ENCODE measurements around the gene NUBPL.
"Not testable (repeated sequence)": the region's sequence is repeated elsewhere in the genome, so short reads cannot be mapped to it uniquely, and the experiment has no call there.

NUBPL gene

GRCh38 chr14:31678421-31679249, 117.4 kb downstream of the NUBPL start:
- DNase-seq = no peak

GRCh38 chr14:31682768-31683167, 121.6 kb downstream of the NUBPL start:
- no peak for DNase-seq

DNA sequence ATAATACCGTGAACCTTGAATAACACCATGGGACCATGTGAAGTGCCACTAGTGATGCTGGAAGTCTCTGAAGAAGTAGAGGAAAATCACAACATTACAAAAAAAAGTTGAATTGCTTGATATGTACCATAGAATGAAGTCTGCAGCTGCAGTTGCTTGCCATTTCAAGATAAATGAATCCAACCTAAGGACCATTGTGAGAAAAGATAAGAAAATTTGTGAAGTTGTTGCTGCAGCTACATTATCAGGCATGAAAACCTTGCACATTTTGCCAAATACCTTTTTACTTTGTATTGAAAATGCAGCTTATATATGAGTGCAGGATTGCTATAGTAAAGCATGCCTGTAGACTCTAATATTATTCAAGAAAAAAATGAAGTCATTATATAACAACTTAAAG, 126.5 kb downstream of the NUBPL start:
- no peak for DNase-seq

GRCh38 chr14:31690056-31690455, 128.9 kb downstream of the NUBPL start:
- DNase-seq = no peak

DNA sequence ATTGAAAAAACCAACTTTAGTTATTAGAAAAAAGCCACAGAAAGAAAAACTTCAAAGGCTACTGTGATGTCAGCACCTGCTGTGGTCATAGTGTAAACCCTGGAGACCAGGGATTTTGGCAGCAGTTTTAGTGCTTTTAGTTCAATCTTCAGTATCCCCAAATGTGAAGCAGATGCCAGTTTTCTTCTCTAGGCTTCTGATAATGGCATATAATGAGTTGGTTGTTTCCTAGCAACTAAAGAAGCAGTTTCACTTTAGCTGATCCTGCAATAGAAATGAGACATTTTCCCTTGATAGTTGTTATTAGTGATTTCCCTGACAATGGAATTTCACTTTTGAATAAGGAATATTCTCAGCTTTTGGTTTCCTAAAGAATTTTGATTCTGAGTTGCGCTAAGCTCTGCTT, 131.2 kb downstream of the NUBPL start:
- DNase-seq = no peak

DNA sequence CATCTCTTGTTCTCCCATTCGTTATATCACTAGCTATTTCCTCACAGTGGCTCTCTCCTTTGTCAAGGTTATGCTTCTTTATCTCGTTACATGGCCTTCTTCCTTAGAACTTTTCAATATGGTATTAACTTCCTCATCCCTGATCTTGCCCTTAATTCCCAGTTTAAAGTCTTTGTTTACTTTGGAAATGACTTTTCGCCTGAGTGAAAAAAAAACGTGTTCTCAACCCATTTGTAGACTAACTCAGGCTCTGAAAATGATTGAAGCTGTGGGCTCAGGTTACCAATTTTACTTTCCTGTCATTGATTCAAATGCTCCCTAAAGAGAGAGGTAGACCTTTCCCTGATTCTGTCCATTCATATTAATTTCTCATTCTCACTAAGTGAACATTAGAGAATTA, 135.2 kb downstream of the NUBPL start:
- no peak for DNase-seq

DNA sequence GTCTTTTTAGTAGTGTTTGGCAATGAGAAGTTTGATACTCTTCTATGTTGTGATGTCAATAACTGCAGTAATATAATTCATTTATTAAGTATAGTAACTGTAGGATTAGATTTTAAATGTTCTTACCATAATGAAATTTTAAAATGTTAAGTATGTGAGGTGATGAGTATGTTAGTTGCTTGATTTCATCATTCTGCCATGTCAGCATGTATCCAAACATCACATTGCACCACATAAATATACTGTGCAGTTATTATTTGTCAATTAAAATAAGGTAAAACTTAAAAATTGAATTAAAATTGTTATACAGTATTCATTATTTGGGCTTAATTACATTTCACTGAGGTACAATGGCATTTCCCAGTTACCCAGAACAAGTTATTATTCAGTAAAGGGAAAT, 138.6 kb downstream of the NUBPL start:
- DNase-seq = no peak

GRCh38 chr14:31700282-31701074, 139.3 kb downstream of the NUBPL start:
- DNase-seq = no peak

- DNase-seq = no peak
Measured at GRCh38 chr14:31702130-31702529, 140.9 kb downstream of the NUBPL start.

DNA sequence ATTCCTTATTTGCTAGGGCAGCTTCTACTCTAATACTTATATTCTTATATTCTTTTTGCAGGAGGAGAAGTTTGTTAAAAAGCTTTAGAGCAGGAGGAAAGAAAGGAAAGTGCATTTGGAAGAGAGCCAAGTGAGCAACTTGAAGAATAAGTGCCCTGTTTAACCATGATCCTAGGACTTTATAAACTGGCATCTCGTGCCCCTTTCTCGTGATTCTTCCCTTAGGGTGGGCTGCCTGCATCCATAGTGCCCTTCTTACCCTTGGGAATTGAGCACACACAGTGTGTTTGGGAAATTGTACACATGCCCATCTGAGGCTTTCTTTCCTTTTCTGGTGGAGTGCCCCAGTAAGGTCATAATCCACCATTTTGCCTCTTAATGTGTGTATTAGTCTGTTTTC, 141.9 kb downstream of the NUBPL start:
- DNase-seq = no peak

DNA sequence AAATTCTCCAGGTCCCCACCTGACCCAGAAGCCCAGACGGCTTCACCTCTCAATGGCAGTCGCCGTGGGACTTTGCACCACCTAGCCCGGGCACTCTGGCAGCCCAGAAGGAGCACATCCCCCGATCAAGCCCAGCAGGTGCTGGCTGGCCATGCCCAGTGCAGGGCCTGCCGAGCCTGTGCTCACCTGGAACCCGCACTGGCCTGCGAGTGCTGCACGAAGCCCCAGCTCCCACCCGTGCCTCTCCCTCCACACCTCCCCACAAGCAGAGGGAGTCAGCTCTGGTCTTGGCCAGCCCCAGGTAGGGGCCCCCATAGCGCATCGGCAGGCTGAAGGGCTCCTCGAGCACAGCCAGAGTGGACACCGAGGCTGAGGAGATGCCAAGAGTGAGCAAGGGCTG, 144.5 kb downstream of the NUBPL start:
- DNase-seq = no peak

DNA sequence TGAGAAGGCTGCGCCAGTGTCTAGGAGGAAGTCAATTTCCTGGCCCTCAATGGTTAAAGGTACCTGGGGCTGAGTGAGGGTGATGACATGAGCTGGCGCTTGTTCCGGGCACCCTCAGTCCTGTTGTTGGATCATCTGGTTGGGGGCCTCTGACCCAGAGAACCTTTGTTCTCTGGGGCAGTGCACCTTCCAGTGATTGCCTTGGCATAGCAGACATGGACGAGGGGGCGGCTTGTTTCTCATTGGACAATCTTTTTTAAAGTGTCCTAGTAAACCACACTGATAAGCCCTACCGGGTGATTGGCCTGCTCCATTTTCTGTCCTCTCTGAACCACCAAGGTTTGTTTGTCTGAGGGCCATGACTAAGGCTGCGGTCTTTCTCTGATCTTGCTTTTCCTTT, 147.5 kb downstream of the NUBPL start:
- DNase-seq = not testable (repeated sequence)

- no peak for DNase-seq
Measured at GRCh38 chr14:31712244-31713127, 151.3 kb downstream of the NUBPL start.

- no peak for DNase-seq
Measured at GRCh38 chr14:31716208-31716607, 155.0 kb downstream of the NUBPL start.

- DNase-seq = no peak
Measured at GRCh38 chr14:31717294-31718085, 156.3 kb downstream of the NUBPL start.

DNA sequence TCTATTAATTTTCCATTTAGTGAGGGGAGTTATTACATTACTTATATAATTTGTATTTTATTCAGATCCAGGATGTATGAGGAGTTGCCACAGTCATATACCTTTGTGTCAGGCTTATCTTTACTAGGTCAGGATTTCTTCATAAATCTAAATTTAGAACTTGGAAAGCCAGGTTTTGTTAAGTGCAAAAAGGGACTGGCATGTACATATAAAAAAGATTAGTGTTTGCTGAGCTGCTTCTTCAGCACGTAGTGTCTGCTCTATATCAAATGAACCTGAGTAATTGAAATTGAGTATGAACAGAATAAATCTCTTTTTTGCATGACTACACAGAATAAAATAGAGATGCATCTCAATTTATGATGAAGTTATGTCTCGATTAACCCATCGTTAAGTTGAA, 157.4 kb downstream of the NUBPL start:
- DNase-seq = no peak

- DNase-seq = no peak
Measured at GRCh38 chr14:31718985-31719384, 157.8 kb downstream of the NUBPL start.

GRCh38 chr14:31726337-31726736, 165.1 kb downstream of the NUBPL start:
- DNase-seq = no peak

GRCh38 chr14:31727797-31728196, 166.6 kb downstream of the NUBPL start:
- DNase-seq = no peak

GRCh38 chr14:31740688-31741087, 179.5 kb downstream of the NUBPL start:
- no peak for DNase-seq

DNA sequence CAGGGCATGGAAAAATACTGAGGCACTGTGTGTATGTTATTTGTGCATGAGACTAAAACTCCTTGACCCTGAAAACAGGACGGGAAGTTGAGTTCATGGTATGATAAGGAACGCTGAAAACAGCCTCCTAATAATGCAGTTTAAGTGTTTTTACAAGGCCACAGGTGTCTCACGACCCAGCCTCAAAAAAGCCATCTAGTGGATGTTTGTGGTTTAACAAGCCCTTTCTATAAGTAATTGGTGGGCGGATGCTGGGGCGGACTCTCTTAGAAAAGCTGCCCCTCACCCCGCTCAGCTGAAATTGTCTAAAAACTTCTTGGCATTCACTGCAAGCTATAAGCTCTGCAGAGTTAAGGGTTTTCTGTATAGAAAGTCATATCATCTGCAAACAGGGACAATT, 184.5 kb downstream of the NUBPL start:
- no peak for DNase-seq

- DNase-seq = no peak
Measured at GRCh38 chr14:31746326-31746725, 185.1 kb downstream of the NUBPL start.

Measured in right hindlimb (tissue), 1 donor.